Neural progenitor cell (in vitro differentiated cells): ENCODE results near the gene RASD1. TPM values are rescaled to one million over a fixed set of nuclear protein-coding genes. Genes with fewer than 3 reads are reported as not detected.

Experiments used
- DNase-seq: peaks from one replicate; pipeline ENCODE4 v3.0.0-alpha.2; 2016; ENCODE audit warnings: low spot score
- H2AFZ ChIP-seq: fragments of 200-600 bp; sonication (generic); replicated peaks from 2 replicates; pipeline ENCODE4 v1.6.1; 2016; ENCODE audit warnings: antibody characterized with exemption
- H3F3A ChIP-seq: fragments of 200-600 bp; sonication (generic); 2 replicates; pipeline ENCODE4 v1.6.1; 2016; ENCODE audit warnings: antibody characterized with exemption, low read depth
- H3K27ac ChIP-seq: fragments of 200-600 bp; sonication (generic); 2 replicates; pipeline ENCODE4 v1.5.1; 2016; ENCODE audit warnings: mild to moderate bottlenecking
- H3K27me3 ChIP-seq: fragments of 200-600 bp; sonication (generic); 2 replicates; pipeline ENCODE4 v1.6.1; 2016; ENCODE audit warnings: mild to moderate bottlenecking, moderate library complexity
- H3K36me3 ChIP-seq: fragments of 200-600 bp; sonication (generic); 2 replicates; pipeline ENCODE4 v1.5.1; 2016
- H3K4me1 ChIP-seq: fragments of 200-600 bp; sonication (generic); 2 replicates; pipeline ENCODE4 v1.6.1; 2016; ENCODE audit warnings: mixed run types
- H3K4me2 ChIP-seq: fragments of 200-600 bp; sonication (generic); 2 replicates; pipeline ENCODE4 v1.6.1; 2016
- H3K4me3 ChIP-seq: fragments of 200-600 bp; sonication (generic); 2 replicates; pipeline ENCODE4 v1.5.1; 2016
- H3K79me2 ChIP-seq: fragments of 200-600 bp; sonication (generic); 2 replicates; pipeline ENCODE4 v1.6.1; 2016; ENCODE audit warnings: low read depth
- H3K9ac ChIP-seq: fragments of 200-600 bp; sonication (generic); 2 replicates; pipeline ENCODE4 v1.6.1; 2016
- H3K9me3 ChIP-seq: fragments of 200-600 bp; sonication (generic); 2 replicates; pipeline ENCODE4 v1.5.1; 2016; ENCODE audit warnings: low read depth
- H4K20me1 ChIP-seq: fragments of 200-600 bp; sonication (generic); 2 replicates; pipeline ENCODE4 v1.6.1; 2016; ENCODE audit warnings: low read depth
- H3K27ac Mint-ChIP-seq: 3 replicates; pipeline ENCODE4 v1.8.0; 2021; ENCODE audit warnings: mixed read lengths
- H3K27me3 Mint-ChIP-seq: 2 replicates; pipeline ENCODE4 v1.8.0; 2022; ENCODE audit warnings: low read depth, mild to moderate bottlenecking, inconsistent platforms, moderate library complexity, mixed read lengths; ENCODE audit not compliant: insufficient read depth
- H3K36me3 Mint-ChIP-seq: 3 replicates; pipeline ENCODE4 v1.8.0; 2021; ENCODE audit warnings: mixed read lengths
- H3K4me1 Mint-ChIP-seq: 3 replicates; pipeline ENCODE4 v1.8.0; 2021; ENCODE audit warnings: mixed read lengths
- H3K4me3 Mint-ChIP-seq: 3 replicates; pipeline ENCODE4 v1.8.0; 2021; ENCODE audit warnings: mild to moderate bottlenecking, moderate library complexity, mixed read lengths
- H3K9me3 Mint-ChIP-seq: 3 replicates; pipeline ENCODE4 v1.8.0; 2020; ENCODE audit warnings: mixed read lengths
- CTCF ChIP-seq: fragments of 200-600 bp; sonication (generic); IDR thresholded peaks from 2 replicates; pipeline ENCODE4 v1.5.1; 2017; ENCODE audit warnings: antibody characterized with exemption, mild to moderate bottlenecking
- EZH2 ChIP-seq: fragments of 200-600 bp; sonication (generic); IDR thresholded peaks from 2 replicates; pipeline ENCODE4 v1.6.1; 2017; ENCODE audit warnings: antibody characterized with exemption, mild to moderate bottlenecking, moderate library complexity
- EZH2phosphoT487 ChIP-seq: fragments of 200-600 bp; sonication (generic); IDR thresholded peaks from 2 replicates; pipeline ENCODE4 v1.6.1; 2017; ENCODE audit warnings: antibody characterized with exemption
- total RNA-seq: library from RNA; depleted of rRNA; stranded (reverse); fragments of >200 nt; gene quantifications from 2 replicates; pipeline ENCODE4 v1.2.3, GENCODE V29; 2015; ENCODE audit warnings: low replicate concordance

Gene RASD1
- total RNA-seq, 1 donor from 2014 or later: 0.88 TPM

DNA sequence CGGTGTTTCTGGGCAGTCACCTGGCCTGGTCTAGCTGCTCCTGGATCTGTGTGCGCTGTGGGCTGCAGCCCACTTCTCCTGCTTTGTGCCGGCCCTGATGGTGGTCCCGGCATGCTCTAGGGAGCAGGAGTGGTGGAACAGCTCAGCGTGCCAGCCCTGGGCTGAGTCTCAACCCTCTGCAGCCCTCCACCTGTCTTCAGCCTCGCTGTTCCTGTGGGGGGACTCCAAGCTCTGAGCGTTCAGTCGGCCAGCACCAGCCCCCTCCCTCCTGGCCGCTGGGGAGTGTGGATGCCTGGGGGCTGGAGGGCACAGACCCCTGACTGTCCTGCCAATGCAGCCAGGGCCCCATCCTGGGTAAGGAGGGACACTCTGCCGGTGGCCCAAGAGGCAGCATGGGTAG is 23.7 kb upstream of the RASD1 start:
- H3K27me3 ChIP-seq: no peaks in the 10 kb centered on the region
- H3K4me3 ChIP-seq: no peak overlapping the region
- Mint-ChIP-seq H3K27me3 (peaks cover 2% of the 10 kb centered on the region), H3K9me3 (no peaks in the 10 kb centered on the region), H3K4me3 (no peak overlapping the region), H3K4me1 (peaks cover 39% of the 10 kb centered on the region), H3K36me3 (no peaks in the 10 kb centered on the region), H3K27ac (no peak overlapping the region)
- no peak overlapping the region for H3K9ac ChIP-seq
- H3K9me3 ChIP-seq: no peaks in the 10 kb centered on the region
- no peak overlapping the region for H2AFZ ChIP-seq
- H3K27ac ChIP-seq: no peak overlapping the region
- H3K4me2 ChIP-seq: no peak overlapping the region
- TF ChIP-seq EZH2 (no peak), CTCF (no peak), EZH2phosphoT487 (no peak)
- no peak for DNase-seq
- no peaks in the 10 kb centered on the region for H3K79me2 ChIP-seq
- peaks cover 18% of the 10 kb centered on the region for H3F3A ChIP-seq
- H4K20me1 ChIP-seq: peaks cover 4% of the 10 kb centered on the region
- peaks cover 27% of the 10 kb centered on the region for H3K4me1 ChIP-seq
- H3K36me3 ChIP-seq: no peaks in the 10 kb centered on the region

- no peaks in the 10 kb centered on the region for H3K79me2 ChIP-seq
- no peak for DNase-seq
- H3K9ac ChIP-seq: no peak overlapping the region
- Mint-ChIP-seq H3K4me3 (no peak overlapping the region), H3K4me1 (peaks cover 43% of the 10 kb centered on the region), H3K9me3 (no peaks in the 10 kb centered on the region), H3K36me3 (no peaks in the 10 kb centered on the region), H3K27me3 (peaks cover 2% of the 10 kb centered on the region), H3K27ac (no peak overlapping the region)
- H3F3A ChIP-seq: peaks cover 16% of the 10 kb centered on the region
- no peak overlapping the region for H3K4me3 ChIP-seq
- TF ChIP-seq EZH2: no peak
- TF ChIP-seq EZH2phosphoT487: no peak
- no peak for TF ChIP-seq CTCF
- H3K4me1 ChIP-seq: peaks cover 27% of the 10 kb centered on the region
- no peaks in the 10 kb centered on the region for H3K36me3 ChIP-seq
- H3K27me3 ChIP-seq: no peaks in the 10 kb centered on the region
- no peak overlapping the region for H3K27ac ChIP-seq
- H3K4me2 ChIP-seq: no peak overlapping the region
- no peak overlapping the region for H2AFZ ChIP-seq
- H3K9me3 ChIP-seq: no peaks in the 10 kb centered on the region
- H4K20me1 ChIP-seq: peaks cover 4% of the 10 kb centered on the region
Measured at GRCh38 chr17:17518951-17519350, 22.8 kb upstream of the RASD1 start.

- H3K9ac ChIP-seq: no peak overlapping the region
- H2AFZ ChIP-seq: no peak overlapping the region
- Mint-ChIP-seq H3K27me3 (peaks cover 2% of the 10 kb centered on the region), H3K36me3 (no peaks in the 10 kb centered on the region), H3K4me1 (peaks cover 36% of the 10 kb centered on the region), H3K4me3 (no peak overlapping the region), H3K9me3 (no peaks in the 10 kb centered on the region), H3K27ac (no peak overlapping the region)
- no peaks in the 10 kb centered on the region for H3K79me2 ChIP-seq
- no peak overlapping the region for H3K4me3 ChIP-seq
- H3K27me3 ChIP-seq: no peaks in the 10 kb centered on the region
- H3F3A ChIP-seq: peaks cover 7% of the 10 kb centered on the region
- DNase-seq: no peak
- peaks cover 20% of the 10 kb centered on the region for H3K4me1 ChIP-seq
- TF ChIP-seq EZH2phosphoT487: no peak
- TF ChIP-seq CTCF: no peak
- TF ChIP-seq EZH2: no peak
- H3K9me3 ChIP-seq: no peaks in the 10 kb centered on the region
- no peak overlapping the region for H3K27ac ChIP-seq
- H3K36me3 ChIP-seq: no peaks in the 10 kb centered on the region
- H4K20me1 ChIP-seq: peaks cover 4% of the 10 kb centered on the region
- no peak overlapping the region for H3K4me2 ChIP-seq
Measured at GRCh38 chr17:17518014-17518413, 21.8 kb upstream of the RASD1 start.
